ENCODE measurements around the gene IER3IP1.
A peak's percentile ranks its signal among the peaks of the same experiment; 100 is the strongest.

The IER3IP1 gene

GRCh38 chr18:47151439-47151838, 24.7 kb downstream of the IER3IP1 start:
- no peak for DNase-seq

DNA sequence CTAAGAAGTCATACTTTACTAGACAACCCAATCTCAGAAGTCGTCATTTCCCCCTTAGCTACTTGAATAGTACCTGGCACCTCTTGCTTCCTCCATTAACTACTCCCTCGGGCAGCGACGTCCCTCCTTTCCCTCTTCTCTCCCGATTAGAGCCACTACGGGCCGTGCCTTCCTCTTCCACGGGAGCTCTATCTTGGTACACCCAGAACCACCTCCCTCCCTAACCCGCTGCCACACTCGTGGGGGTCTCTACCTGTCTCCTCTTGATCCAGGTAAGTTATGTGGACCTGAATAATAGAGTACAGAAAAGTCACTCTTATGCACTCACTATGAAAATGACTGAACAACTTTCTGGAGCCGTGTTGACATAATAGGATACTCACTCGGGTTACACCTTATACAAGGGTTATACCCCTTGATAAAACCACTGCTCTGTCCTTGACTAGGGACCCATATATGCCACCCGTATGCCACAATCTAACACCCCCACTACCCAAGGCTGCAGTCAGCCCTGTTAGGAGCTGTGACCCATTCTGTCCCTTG, 25.3 kb downstream of the IER3IP1 start:
- DNase-seq = no peak

DNA sequence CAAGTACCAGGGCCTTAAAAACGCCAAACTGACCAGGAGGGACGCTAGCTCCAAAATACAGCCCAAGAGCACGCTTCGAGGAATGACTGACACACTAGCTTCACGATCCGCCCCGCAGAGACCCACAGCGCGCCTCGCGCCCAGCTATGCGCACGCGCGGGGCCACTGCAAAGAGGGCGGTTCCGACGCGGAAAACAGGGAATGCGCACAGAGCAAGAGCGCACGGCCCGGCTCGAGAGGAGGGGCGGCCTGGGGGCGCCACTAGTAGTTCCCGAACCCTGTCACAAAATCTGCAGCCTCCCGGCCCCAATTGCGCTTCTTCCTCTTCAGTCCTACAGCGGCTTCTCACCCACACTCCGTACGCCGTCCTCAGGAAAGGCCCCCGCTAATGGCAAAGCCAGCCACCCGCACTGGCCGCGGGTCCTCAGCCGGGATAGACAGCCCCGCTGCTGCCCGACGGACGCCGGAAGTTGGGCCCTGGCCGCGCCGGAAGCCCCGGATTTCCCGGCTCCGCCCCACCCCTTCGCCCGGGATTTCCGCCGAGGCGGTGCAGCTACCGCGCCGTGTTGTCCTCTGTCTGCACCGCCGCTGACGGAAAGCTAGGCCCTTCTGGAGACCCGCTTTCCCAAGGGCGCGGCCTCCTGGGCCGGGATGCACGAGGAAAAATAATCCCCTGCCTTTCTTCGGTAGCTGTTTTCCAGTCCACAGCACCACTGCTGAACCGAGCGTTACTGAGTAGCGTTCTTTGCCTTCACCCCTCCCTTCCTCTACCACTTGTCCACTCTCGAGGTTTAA, 25.9 kb downstream of the IER3IP1 start, which contains the start of gene HDHD2:
TSS of gene HDHD2 (minus strand) at position 472 of the 795 bp plus-strand sequence. CDS start 14,061 bp downstream, outside the sequence.
- DNase-seq = peak; percentile 53

DNA sequence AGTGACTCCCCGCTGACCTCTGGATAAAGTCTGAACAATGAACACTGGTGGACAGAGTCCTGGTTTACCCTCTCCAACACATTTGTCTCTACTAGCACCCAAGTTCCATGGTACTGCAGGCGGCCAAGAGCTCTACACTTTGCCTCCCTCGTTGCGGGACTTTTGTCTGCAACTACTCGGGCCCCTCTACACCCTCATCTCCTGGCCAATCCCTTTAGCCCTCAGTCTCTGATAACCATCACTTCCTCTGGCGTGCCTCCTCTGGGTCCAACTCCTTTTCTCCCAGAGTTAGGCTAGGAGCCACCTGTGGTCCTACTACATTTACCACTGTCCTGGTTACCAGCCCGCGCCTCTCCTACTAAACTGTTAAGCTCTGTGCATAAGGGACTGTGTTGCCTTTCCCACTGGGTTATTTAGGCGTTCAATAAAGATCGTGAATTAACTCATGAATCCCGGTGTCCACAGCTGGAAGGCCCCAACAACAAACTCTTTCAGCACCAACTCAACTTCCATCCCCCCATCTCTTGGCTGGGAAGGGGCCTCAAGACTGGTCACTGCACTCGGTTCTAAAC, 26.6 kb downstream of the IER3IP1 start:
- no peak for DNase-seq

DNA sequence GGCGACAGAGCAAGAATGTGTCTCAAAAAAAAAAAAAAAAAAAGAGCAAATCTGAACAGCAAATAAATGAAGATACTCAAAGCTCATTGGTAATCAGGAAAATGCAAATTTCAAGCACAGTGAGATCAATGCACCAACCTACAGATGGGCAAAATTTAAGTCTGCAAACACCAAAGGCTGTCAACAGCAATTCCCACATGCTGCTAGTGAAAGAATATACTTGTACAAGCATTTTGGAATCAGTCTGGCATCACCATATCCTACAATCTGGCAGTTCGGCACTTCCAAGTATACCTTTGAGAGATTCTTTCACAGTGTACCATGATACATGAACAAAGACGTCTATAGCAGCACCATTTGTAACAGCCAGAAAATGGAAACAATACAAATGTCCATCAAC, 30.0 kb downstream of the IER3IP1 start:
- DNase-seq = no peak

- no peak for DNase-seq
Observed at GRCh38 chr18:47143899-47144485, 32.2 kb downstream of the IER3IP1 start.

- DNase-seq = no peak
Observed at GRCh38 chr18:47143153-47143552, 33.0 kb downstream of the IER3IP1 start.

DNA sequence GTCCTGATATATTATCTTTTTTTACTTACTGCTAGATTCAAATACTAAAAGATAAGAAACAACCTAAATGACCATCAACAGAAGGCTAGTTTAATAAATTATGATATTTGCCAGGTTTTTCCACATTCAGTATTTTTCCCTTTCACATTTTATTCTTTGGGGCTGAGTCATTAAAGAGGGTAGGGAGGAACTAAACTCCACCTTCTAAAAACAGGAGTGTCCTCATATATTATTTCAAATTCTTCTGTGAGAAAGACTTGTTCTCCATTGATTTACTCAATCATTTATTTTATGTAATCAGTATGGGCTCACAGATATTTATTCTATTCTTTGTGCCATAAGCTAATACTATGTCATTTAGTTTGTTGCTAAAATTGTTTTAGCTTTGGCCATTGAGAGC, 34.9 kb downstream of the IER3IP1 start:
- DNase-seq = no peak

GRCh38 chr18:47121146-47121545, 55.0 kb downstream of the IER3IP1 start:
- DNase-seq = no peak

DNA sequence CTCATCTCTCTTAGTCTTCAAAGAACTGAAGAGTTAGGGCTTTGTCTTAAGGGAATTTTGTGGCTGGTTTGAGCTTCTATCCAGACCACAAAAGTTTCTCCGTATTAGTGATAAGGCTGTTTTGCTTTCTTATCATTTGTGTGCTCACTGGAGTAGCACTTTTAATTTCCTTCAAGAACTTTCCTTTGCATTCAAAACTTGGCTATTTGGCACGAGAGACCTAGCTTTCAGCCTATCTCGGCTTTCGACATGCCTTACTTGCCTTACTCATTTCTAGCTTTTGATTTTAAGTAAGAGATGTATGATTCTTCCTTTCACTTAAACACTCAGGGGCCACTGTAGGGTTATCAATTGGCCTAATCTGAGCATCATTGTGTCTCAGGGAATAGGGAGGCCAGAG, 55.7 kb downstream of the IER3IP1 start:
- no peak for DNase-seq

GRCh38 chr18:47118981-47119380, 57.2 kb downstream of the IER3IP1 start:
- DNase-seq = no peak

GRCh38 chr18:47115205-47115604, 61.0 kb downstream of the IER3IP1 start:
- DNase-seq = no peak

DNA sequence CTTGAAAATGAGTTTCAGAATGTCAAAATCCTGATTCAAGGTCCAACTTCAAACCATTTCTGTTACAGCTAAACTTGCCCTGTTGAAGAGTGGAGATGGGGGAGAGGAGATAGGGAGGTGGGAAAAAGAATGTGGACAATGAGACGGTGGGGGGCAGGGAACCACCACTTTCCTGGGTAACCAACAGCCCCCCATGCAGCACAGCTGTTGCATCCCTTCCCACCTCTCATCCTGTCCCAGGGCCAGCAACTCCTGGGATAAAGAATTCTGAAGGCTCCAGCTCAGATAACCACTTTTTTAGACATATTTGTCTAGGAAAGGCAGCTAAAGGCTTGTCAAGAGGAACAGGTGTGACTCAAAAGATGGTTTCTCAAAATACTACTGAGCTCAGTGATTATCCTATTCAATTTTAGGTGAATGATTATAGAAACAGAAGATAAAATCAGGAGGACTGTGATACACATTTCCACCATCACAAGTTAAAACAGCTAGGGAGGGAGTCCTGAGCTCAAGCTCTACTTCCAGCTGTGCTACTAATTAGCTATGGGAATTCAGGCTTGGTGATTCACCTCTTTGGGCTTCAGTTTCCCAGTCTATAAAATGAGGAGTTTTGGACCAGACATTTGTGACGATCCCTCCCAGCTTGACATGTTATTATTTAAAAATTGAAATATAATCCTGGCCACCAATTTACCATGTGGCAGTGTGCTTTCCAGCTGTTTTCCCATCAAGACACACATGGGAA, 62.2 kb downstream of the IER3IP1 start:
- DNase-seq = no peak

DNA sequence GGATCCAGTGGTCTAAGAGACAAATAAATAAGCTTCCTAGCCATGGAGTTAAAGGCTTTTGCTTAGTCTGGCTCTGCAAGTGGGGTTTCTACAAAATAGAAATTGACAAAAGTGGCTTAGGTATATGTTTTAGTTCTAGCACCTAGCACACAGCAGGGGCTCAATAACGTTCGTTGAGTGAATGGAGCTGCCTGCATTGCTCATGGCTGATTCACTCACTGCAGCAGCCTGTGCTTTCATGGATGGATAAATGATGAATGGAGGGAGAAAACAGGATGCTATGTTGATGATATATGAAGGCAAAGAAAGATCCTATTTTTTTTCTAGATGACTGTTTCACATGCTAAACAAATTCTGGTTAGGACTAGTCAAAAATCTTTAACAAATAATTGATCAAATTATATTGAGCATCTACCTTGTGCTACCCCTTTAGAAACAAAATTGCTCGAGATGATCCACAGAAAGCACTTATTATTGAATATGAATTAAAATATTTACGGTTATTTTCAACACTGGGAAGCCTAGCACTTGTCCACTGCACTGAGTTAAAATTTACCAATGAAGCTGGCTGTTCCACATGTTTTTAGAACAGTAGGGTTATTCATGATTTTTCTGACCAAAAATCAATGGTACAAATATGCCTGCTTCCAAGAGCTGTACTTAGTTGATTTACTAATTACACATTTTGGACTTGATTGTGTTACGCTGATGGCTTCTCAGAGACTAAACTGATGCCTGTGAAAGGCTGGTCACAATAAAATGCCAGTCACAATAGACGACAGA, 65.5 kb downstream of the IER3IP1 start:
- no peak for DNase-seq

DNA sequence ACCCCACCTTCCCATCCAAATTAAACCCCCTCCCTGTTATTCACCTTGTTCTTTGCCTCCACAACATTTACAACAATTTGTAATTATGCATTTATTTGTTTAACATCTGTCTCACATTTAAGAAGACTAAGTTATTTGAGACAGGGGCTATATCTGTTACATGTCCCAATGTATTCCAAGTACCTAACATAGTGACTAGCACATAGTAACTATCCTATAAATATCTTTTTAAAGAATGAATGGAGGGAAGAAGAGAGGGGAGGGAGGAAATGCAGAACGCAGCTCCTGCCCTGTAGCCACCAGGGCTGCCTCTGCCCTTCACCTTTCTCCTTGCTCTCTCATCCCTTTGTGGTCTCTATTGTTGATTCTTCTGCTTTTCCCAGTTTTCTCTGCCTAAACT, 66.4 kb downstream of the IER3IP1 start:
- no peak for DNase-seq

DNA sequence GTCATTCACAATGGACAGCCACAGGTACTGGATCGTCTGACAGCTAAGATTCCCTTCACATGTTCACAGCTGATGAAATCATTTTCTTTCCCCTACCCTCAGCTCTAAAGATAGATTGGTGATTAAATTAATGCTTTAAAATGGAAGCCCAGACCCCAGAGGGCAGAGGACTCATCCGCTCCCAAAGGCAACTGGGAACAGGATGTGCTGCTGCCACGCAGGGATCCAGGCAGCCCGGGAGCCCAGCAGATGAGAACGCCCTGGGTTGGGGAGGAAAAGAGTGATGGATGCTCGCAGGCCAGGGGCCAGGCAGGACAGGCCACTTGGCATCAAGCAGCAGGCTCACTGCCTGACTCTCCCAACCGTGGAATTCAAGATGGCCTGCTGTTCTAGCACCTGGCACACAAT, 67.2 kb downstream of the IER3IP1 start:
- DNase-seq = no peak

DNA sequence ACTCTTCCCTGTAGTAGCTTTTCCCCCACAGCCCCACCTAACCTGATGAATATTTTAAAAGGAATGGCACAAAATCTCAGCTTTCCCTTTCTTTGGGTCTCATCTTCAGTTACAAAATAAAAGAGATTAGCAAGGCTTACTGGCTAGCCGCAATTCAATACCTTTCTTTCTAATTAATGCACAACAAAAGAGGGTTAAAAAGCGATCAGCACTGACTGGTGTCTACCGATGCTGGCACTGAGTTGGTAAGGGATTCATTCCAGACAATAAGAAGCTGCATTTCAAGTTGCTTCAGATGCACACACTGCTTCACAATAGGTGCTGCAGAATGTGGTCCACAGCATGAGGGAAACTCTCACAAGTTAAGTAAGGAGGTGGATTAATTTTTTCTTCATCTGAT, 67.8 kb downstream of the IER3IP1 start:
- DNase-seq = no peak

All from NCI-H510A (cell line).